ENCODE measurements around the gene DDO.

GRCh38 chr6:110434961-110435602 is 19.7 kb upstream of the DDO start:
- TF ChIP-seq CTCF (IDR thresholded peaks at IDR 0.05), result no peak
- TF ChIP-seq POLR2AphosphoS5 (IDR thresholded peaks at IDR 0.05; ENCODE audit: low read depth, low read length), result no peak
- TF ChIP-seq REST (IDR thresholded peaks at IDR 0.05; ENCODE audit: insufficient read depth in 1 of 2, low read depth in 2 of 2, low read length in 1 of 2), result no peak
- TF ChIP-seq SIN3A (IDR thresholded peaks at IDR 0.05; ENCODE audit: borderline replicate concordance, insufficient read depth, low read depth, low read length), result no peak

All from Panc1 (cell line).